Coronary artery (tissue), 2 donors: ENCODE measurements around the gene HOMER2.
"Not testable (repeated sequence)": the region's sequence is repeated elsewhere in the genome, so short reads cannot be mapped to it uniquely, and the experiment has no call there.

Source experiments
- DNase-seq: peaks from one replicate; pipeline ENCODE4 v3.0.0-alpha.2; 2017; ENCODE audit warnings: low spot score
- H3K27ac ChIP-seq, 2 donors: fragments of 200-600 bp; sonication (generic); one replicate each; pipeline ENCODE4 v1.5.1; 2016 to 2019
- H3K4me3 ChIP-seq: fragments of 200-600 bp; sonication (generic); 2 replicates; pipeline ENCODE4 v1.5.1; 2016; ENCODE audit warnings: mild to moderate bottlenecking, moderate library complexity
- CTCF ChIP-seq: fragments of 200-600 bp; sonication (generic); IDR thresholded peaks from one replicate; pipeline ENCODE4 v1.5.1; 2019; ENCODE audit warnings: antibody characterized with exemption

The HOMER2 gene

GRCh38 chr15:82900511-82901060, 51.9 kb downstream of the HOMER2 start:
- Histone ChIP-seq H3K27ac (no peak overlapping the region), H3K4me3 (no peak overlapping the region)
- DNase-seq, result no peak
- no peak for TF ChIP-seq CTCF

- Histone ChIP-seq H3K27ac (no peak overlapping the region), H3K4me3 (no peak overlapping the region)
- no peak for DNase-seq
- TF ChIP-seq CTCF, result no peak
Measured at GRCh38 chr15:82898961-82899360, 53.6 kb downstream of the HOMER2 start.

- no peak overlapping the region for H3K4me3 ChIP-seq
- no peak overlapping the region for H3K27ac ChIP-seq
- DNase-seq, result no peak
- TF ChIP-seq CTCF, result no peak
Measured at GRCh38 chr15:82895983-82896382, 56.5 kb downstream of the HOMER2 start.

- no peak overlapping the region for H3K27ac ChIP-seq
- no peak for TF ChIP-seq CTCF
- H3K4me3 ChIP-seq, result no peak overlapping the region
- DNase-seq, result no peak
Measured at GRCh38 chr15:82894971-82895520, 57.5 kb downstream of the HOMER2 start.

- not testable (repeated sequence) for DNase-seq, H3K4me3 ChIP-seq, H3K27ac ChIP-seq
Measured at GRCh38 chr15:82893473-82893872, 59.0 kb downstream of the HOMER2 start.

DNA sequence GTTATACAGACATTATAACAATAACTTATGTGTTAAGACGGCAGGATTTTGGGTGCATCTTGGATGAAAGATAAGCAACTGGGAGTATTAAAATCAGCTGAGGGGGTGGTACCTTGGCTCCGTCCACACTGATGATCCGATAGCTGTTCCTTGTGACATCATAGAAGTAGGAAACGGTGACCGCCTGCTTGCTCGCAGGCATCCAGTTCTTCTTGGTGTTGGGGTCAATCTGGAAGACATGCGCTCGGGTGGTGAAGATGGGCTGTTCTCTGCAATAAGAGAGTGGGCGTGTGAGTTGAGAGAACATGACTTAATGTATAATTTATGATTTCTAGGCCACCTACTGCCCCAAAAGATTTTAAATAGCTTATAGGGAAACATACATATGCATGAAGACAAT, 59.9 kb downstream of the HOMER2 start:
- Histone ChIP-seq H3K27ac (no peak overlapping the region), H3K4me3 (no peak overlapping the region)
- TF ChIP-seq CTCF, result no peak
- DNase-seq, result no peak

- TF ChIP-seq CTCF, result no peak
- Histone ChIP-seq H3K27ac (no peak overlapping the region), H3K4me3 (no peak overlapping the region)
- no peak for DNase-seq
Measured at GRCh38 chr15:82890995-82891390, 61.5 kb downstream of the HOMER2 start.
